OCI-LY1 (cell line): ENCODE data around the gene RBBP8.

Source experiments
- CTCF ChIP-seq: fragments of 200-600 bp; sonication (generic), shearing (Covaris generic); IDR thresholded peaks from 2 replicates; pipeline ENCODE4 v1.5.1; 2017; ENCODE audit warnings: mild to moderate bottlenecking, antibody characterized with exemption, low read length, moderate library complexity, mixed read lengths
- EZH2 ChIP-seq: fragments of 200-600 bp; sonication (generic), shearing (Covaris generic); IDR thresholded peaks from 2 replicates; pipeline ENCODE4 v1.8.0; 2017; ENCODE audit warnings: borderline replicate concordance, mixed run types, mild to moderate bottlenecking, antibody characterized with exemption, low read length, moderate library complexity, mixed read lengths

GRCh38 chr18:22943847-22944246, 10.7 kb downstream of the RBBP8 start:
- TF ChIP-seq CTCF: no peak
- no peak for TF ChIP-seq EZH2
